BJ (cell line): ENCODE results near the gene HEXA. TPM values are rescaled to one million over a fixed set of nuclear protein-coding genes. Genes with fewer than 3 reads are reported as not detected.

Experiments
- CTCF ChIA-PET: fragments of 350-600 bp; formaldehyde crosslinking; extraction: SDS; loops from one replicate; lab custom pipeline; 2021; ENCODE audit warnings: antibody characterized with exemption, inconsistent platforms; lab: Yijun Ruan, JAX
- POLR2A ChIA-PET: fragments of 300-600 bp; sonication (Branson Sonifier 250); formaldehyde crosslinking; extraction: SDS; loops from one replicate; lab custom pipeline; 2021; ENCODE audit warnings: antibody characterized with exemption; lab: Charles Lee
- DNase-seq: peaks from one replicate; pipeline ENCODE4 v3.0.0-alpha.2; 2011; ENCODE audit warnings: low read depth
- H3K27me3 ChIP-seq: 2 replicates; pipeline ENCODE4 v1.6.0; 2011; ENCODE audit warnings: low read length; ENCODE audit not compliant: control insufficient read depth, insufficient read depth
- H3K36me3 ChIP-seq: 2 replicates; pipeline ENCODE4 v1.5.1; 2011; ENCODE audit warnings: low read length; ENCODE audit not compliant: control insufficient read depth, insufficient read depth
- H3K4me3 ChIP-seq: 2 replicates; pipeline ENCODE4 v1.5.1; 2011; ENCODE audit warnings: low read depth, mild to moderate bottlenecking, control low read depth, low read length
- polyA plus RNA-seq: library from polyadenylated mRNA; depleted of rRNA; stranded (reverse); fragments of >200 nt; gene quantifications from 2 replicates; pipeline ENCODE4 v1.2.3, GENCODE V29; 2011
- TF ChIP-seq, protein P1 (sequence below): IDR thresholded peaks from 2 replicates; pipeline ENCODE4 v1.5.1; 2011; ENCODE audit warnings: low read depth, mild to moderate bottlenecking, control low read depth, inconsistent platforms, low read length, moderate library complexity; ENCODE audit not compliant: insufficient read depth

Gene HEXA
- polyA plus RNA-seq, 1 experiment = 272 TPM

DNA sequence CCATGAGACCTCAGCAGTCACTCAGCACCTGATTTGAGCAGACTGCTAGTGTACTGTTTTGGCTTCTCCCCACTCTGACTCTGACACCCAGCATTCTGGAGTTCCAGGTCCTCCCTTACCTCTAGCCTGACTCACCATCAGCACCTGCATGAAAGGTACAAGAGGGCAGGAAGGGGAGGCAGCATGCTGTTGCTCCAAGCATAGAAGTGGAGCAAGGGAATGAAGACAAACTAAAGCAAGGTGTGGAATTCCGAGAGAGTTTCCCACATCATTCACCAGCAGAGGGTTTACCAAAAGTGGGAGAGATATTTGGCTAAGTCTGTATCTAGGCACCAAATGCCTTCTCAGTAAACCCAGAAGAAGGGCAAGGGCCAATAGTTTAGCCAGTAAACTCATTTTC, 21.3 kb downstream of the HEXA start:
- H3K36me3 ChIP-seq = peaks cover 11% of the 10 kb centered on the region
- POLR2A ChIA-PET = no interaction called here
- no peak for DNase-seq
- CTCF ChIA-PET = no interaction called here
- no peak overlapping the region for H3K4me3 ChIP-seq
- H3K27me3 ChIP-seq = no peaks in the 10 kb centered on the region
- TF ChIP-seq, protein P1, sequence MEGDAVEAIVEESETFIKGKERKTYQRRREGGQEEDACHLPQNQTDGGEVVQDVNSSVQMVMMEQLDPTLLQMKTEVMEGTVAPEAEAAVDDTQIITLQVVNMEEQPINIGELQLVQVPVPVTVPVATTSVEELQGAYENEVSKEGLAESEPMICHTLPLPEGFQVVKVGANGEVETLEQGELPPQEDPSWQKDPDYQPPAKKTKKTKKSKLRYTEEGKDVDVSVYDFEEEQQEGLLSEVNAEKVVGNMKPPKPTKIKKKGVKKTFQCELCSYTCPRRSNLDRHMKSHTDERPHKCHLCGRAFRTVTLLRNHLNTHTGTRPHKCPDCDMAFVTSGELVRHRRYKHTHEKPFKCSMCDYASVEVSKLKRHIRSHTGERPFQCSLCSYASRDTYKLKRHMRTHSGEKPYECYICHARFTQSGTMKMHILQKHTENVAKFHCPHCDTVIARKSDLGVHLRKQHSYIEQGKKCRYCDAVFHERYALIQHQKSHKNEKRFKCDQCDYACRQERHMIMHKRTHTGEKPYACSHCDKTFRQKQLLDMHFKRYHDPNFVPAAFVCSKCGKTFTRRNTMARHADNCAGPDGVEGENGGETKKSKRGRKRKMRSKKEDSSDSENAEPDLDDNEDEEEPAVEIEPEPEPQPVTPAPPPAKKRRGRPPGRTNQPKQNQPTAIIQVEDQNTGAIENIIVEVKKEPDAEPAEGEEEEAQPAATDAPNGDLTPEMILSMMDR = no peak

DNA sequence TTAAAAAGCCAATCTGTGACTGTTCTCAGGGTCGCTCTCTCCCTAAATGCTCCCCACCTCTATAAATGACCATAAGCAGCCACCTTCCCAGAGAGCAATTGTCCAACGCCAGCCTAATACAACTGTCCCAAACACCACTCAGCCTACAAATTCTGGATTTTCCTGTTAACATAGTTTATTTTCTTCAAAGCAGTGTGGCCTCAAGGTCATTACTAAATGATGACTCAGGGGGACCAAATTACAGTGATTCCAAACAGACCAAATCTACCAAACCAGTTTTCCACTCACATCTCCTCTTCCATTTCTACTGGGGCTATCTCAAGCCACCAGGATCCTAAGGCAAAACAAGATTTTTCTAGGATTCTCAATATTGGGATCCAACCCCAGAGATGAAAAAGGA, 22.5 kb downstream of the HEXA start:
- no peak overlapping the region for H3K4me3 ChIP-seq
- ChIA-PET POLR2A (no interaction called here), CTCF (no interaction called here)
- H3K27me3 ChIP-seq = no peaks in the 10 kb centered on the region
- DNase-seq = no peak
- peaks cover 14% of the 10 kb centered on the region for H3K36me3 ChIP-seq
- TF ChIP-seq, protein P1 = no peak

DNA sequence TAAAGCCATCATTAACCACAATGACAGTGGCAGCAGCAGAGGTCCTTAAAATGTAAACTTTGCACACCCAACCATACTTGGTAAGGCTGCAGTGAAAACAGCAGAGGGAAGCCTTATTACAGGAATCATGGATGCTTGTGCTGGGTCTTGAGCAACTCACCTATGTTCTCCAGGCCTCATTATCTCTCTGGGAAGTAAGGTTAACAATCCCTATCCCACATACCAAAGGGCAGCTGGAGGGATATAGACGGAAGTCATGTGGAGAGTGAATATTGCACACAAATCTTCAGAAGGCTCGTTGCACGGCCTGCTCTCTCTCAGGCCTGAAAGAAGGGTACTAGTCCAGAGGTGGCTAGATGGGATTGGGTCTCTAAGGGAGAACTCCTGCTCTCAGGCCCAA, 30.0 kb downstream of the HEXA start:
- peaks cover 20% of the 10 kb centered on the region for H3K36me3 ChIP-seq
- ChIA-PET CTCF (no interaction called here), POLR2A (no interaction called here)
- H3K4me3 ChIP-seq = no peak overlapping the region
- H3K27me3 ChIP-seq = no peaks in the 10 kb centered on the region
- TF ChIP-seq, protein P1 = no peak
- DNase-seq = no peak

DNA sequence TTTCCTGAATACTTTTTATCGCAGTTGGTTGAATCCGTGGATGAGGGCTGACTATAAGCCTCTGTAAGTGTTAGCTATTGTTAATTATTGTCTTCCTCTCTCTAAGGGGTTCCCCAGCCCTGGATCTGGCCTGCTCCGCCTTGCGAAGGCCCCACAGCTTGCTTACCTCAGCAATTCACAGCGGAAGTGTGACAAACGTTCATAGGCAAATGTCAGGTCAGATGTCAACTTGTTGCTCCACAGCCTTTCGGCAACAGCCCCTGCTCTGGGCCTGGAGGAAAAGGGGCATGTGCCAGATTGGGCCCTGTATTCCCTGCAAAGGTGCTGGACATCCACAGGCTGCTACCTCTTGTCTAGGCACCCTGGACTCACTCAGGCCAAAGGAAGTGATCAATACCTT, 30.5 kb downstream of the HEXA start:
- DNase-seq = no peak
- TF ChIP-seq, protein P1 = no peak
- no peaks in the 10 kb centered on the region for H3K27me3 ChIP-seq
- H3K4me3 ChIP-seq = no peak overlapping the region
- peaks cover 18% of the 10 kb centered on the region for H3K36me3 ChIP-seq
- POLR2A ChIA-PET = no interaction called here
- CTCF ChIA-PET = no interaction called here

DNA sequence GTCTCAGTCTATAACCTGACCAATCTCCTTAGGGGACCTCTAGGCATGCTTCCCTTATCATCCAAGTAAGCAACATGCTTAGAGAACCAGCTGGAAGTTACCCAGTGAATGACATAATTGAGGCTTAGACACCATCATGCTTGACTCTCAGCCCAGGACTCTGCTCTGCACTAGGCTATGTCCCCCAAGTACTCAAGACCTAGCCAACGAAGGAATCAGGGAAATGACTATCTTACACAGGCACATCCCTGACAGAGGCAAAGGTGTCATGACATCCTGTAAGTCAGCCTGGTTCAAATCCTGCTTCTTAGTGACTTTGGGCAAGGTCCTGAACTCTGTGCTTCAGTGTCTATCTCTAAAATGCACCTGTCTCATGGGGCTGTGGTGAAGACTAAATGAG, 31.2 kb downstream of the HEXA start:
- DNase-seq = no peak
- ChIA-PET POLR2A (no interaction called here), CTCF (no interaction called here)
- H3K4me3 ChIP-seq = no peak overlapping the region
- no peaks in the 10 kb centered on the region for H3K27me3 ChIP-seq
- H3K36me3 ChIP-seq = peaks cover 15% of the 10 kb centered on the region
- TF ChIP-seq, protein P1 = no peak
